Smooth muscle cell (in vitro differentiated cells): ENCODE data around the gene KRAS. TPM values are rescaled to one million over a fixed set of nuclear protein-coding genes. Genes with fewer than 3 reads are reported as not detected.

ENCODE experiments used
- DNase-seq: peaks from one replicate; lab custom pipeline; 2025; ENCODE audit not compliant: unreplicated experiment; lab: John Stamatoyannopoulos, UW
- H2AFZ ChIP-seq: fragments of 200-600 bp; sonication (generic); 2 replicates; pipeline ENCODE4 v1.6.0; 2016; ENCODE audit warnings: antibody characterized with exemption, low read depth, mild to moderate bottlenecking
- H3F3A ChIP-seq: fragments of 200-600 bp; sonication (generic); 2 replicates; pipeline ENCODE4 v1.6.0; 2017; ENCODE audit warnings: antibody characterized with exemption, low read depth
- H3K27ac ChIP-seq: fragments of 200-600 bp; sonication (generic); 2 replicates; pipeline ENCODE4 v1.5.1; 2016; ENCODE audit warnings: low read depth, mild to moderate bottlenecking
- H3K27me3 ChIP-seq: fragments of 200-600 bp; sonication (generic); 2 replicates; pipeline ENCODE4 v1.6.1; 2016; ENCODE audit warnings: low read depth, mild to moderate bottlenecking
- H3K36me3 ChIP-seq: fragments of 200-600 bp; sonication (generic); 2 replicates; pipeline ENCODE4 v1.5.1; 2016; ENCODE audit warnings: low read depth
- H3K4me1 ChIP-seq: fragments of 200-600 bp; sonication (generic); 2 replicates; pipeline ENCODE4 v1.5.1; 2016; ENCODE audit warnings: low read depth
- H3K4me2 ChIP-seq: fragments of 200-600 bp; sonication (generic); 2 replicates; pipeline ENCODE4 v1.6.0; 2016; ENCODE audit warnings: mild to moderate bottlenecking
- H3K4me3 ChIP-seq: fragments of 200-600 bp; sonication (generic); 2 replicates; pipeline ENCODE4 v1.5.1; 2016; ENCODE audit warnings: mild to moderate bottlenecking
- H3K79me2 ChIP-seq: fragments of 200-600 bp; sonication (generic); 2 replicates; pipeline ENCODE4 v1.6.0; 2016; ENCODE audit warnings: low read depth, mild to moderate bottlenecking
- H3K9ac ChIP-seq: fragments of 200-600 bp; sonication (generic); 2 replicates; pipeline ENCODE4 v1.6.0; 2016; ENCODE audit warnings: low read depth
- H3K9me3 ChIP-seq: fragments of 200-600 bp; sonication (generic); replicated peaks from 2 replicates; pipeline ENCODE4 v1.5.1; 2016; ENCODE audit warnings: low read depth
- H4K20me1 ChIP-seq: fragments of 200-600 bp; sonication (generic); 2 replicates; pipeline ENCODE4 v1.6.0; 2016; ENCODE audit warnings: low read depth
- WGBS: methylation state at CpG from one replicate; pipeline ENCODE4 v1.1.7; 2016; ENCODE audit warnings: low lambda C conversion rate; 5-methylcytosine and 5-hydroxymethylcytosine counted together
- polyA plus RNA-seq: library from polyadenylated mRNA; unstranded; fragments of >200 nt; fragmentation: Nextera tagmentation; extraction: Ambion mirVana; gene quantifications from 2 replicates; pipeline ENCODE4 v1.2.1, GENCODE V29; 2016
- total RNA-seq: library from RNA; depleted of rRNA; stranded (reverse); fragments of >200 nt; gene quantifications from 2 replicates; pipeline ENCODE4 v1.2.3, GENCODE V29; 2014
- TF ChIP-seq, protein P1 (sequence below): fragments of 200-600 bp; sonication (generic); IDR thresholded peaks from 2 replicates; pipeline ENCODE4 v1.5.1; 2017; ENCODE audit warnings: borderline replicate concordance, mild to moderate bottlenecking, antibody characterized with exemption; ENCODE audit not compliant: insufficient read depth, poor library complexity, severe bottlenecking

The KRAS gene
- total and polyA plus RNA-seq, 2 experiments from 2014 or later: 15.5 to 17.1 TPM

DNA sequence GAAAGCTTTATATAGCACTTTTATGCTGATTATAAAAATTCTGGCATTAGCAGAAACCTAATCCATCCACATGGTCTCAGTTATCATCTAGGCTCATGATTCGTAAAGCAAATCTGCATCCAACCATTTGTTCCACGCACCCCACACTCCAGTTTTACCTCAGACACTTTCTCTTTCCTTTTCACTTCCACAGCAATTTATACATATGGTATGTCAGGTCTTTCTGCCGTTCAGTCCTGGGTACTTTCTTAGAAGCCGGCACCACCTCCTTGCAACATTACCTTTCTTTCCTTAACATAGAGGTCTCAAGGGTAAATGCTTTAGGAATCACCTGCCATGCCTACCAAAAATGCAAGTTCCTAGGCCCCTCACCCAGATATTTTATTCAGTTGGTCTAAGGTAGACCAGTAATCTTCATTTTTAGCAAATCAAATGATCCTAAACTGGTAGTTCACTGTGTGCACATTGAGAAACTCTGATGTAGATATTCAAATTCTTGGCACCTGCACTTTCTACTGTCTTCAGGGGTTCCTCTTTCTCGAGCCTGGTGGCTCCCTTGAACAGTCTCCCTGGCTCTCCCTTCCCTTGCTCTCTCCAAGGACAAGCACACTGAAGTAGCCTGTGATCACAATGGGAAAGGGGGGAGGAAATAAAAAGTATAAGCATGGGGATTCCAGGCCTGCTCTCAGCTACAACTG lies 2.8 kb upstream of the KRAS start:
- no peak overlapping the region for H3K9ac ChIP-seq
- H3K4me3 ChIP-seq: no peak overlapping the region
- peaks cover 24% of the 10 kb centered on the region for H3F3A ChIP-seq
- peaks cover 18% of the 10 kb centered on the region for H3K79me2 ChIP-seq
- H3K4me2 ChIP-seq: peak overlapping the region; percentile 14
- 86% methylated on average over 5 of the region's 5 CpGs for WGBS
- peaks cover 6% of the 10 kb centered on the region for H3K4me1 ChIP-seq
- H2AFZ ChIP-seq: no peak overlapping the region
- H3K27me3 ChIP-seq: no peaks in the 10 kb centered on the region
- no peak for DNase-seq
- H4K20me1 ChIP-seq: peaks cover 14% of the 10 kb centered on the region
- TF ChIP-seq, protein P1, sequence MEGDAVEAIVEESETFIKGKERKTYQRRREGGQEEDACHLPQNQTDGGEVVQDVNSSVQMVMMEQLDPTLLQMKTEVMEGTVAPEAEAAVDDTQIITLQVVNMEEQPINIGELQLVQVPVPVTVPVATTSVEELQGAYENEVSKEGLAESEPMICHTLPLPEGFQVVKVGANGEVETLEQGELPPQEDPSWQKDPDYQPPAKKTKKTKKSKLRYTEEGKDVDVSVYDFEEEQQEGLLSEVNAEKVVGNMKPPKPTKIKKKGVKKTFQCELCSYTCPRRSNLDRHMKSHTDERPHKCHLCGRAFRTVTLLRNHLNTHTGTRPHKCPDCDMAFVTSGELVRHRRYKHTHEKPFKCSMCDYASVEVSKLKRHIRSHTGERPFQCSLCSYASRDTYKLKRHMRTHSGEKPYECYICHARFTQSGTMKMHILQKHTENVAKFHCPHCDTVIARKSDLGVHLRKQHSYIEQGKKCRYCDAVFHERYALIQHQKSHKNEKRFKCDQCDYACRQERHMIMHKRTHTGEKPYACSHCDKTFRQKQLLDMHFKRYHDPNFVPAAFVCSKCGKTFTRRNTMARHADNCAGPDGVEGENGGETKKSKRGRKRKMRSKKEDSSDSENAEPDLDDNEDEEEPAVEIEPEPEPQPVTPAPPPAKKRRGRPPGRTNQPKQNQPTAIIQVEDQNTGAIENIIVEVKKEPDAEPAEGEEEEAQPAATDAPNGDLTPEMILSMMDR: no peak
- H3K36me3 ChIP-seq: no peaks in the 10 kb centered on the region
- H3K9me3 ChIP-seq: no peaks in the 10 kb centered on the region
- H3K27ac ChIP-seq: peak overlapping the region; percentile 9

DNA sequence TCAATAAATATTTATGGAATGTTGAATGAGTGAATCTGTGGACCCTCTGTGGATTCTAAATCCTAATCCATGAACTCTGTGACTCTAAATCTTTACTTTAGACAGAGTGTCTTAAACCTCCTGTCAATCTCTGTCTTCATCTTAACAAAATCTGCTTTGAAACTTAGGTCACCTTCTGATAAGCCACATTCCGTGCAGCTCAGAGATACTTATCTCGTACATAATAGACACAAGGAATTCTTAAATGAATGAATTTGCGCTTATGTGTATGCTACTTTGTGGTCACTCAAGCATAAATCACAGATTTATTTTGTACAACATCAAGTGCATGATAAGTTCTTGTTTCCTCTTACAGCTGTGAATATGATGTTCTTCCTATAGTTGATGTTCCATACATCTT lies 2.2 kb upstream of the KRAS start:
- H3K9me3 ChIP-seq: no peaks in the 10 kb centered on the region
- TF ChIP-seq, protein P1: no peak
- DNase-seq: no peak
- H2AFZ ChIP-seq: no peak overlapping the region
- peaks cover 24% of the 10 kb centered on the region for H3F3A ChIP-seq
- H3K4me1 ChIP-seq: peaks cover 6% of the 10 kb centered on the region
- H3K9ac ChIP-seq: no peak overlapping the region
- peaks cover 19% of the 10 kb centered on the region for H4K20me1 ChIP-seq
- H3K79me2 ChIP-seq: peaks cover 24% of the 10 kb centered on the region
- WGBS: 76% methylated on average over 3 of the region's 3 CpGs
- no peak overlapping the region for H3K4me3 ChIP-seq
- no peaks in the 10 kb centered on the region for H3K27me3 ChIP-seq
- H3K36me3 ChIP-seq: no peaks in the 10 kb centered on the region
- no peak overlapping the region for H3K4me2 ChIP-seq
- H3K27ac ChIP-seq: no peak overlapping the region

DNA sequence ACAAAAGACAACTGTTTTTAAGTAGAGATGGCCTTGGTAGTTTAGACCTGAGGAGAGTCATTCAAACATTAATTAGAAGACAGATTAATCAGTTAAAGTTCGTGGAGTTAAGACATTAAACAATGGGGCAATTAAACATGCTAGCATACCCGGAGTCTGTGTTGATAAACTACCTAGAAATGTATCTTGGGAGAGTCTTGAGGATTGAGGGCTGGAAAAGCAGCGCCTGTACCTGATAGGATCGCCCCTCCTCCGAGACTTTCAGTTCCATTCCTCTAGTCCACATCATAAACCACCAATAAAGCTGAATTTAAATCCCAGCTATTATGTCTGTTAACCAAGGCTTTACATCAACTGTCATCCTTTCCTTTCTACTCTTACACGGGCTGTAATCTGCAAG lies 1.0 kb upstream of the KRAS start:
- Histone ChIP-seq H3K4me1 (peaks cover 6% of the 10 kb centered on the region), H2AFZ (peak overlapping the region; percentile 67), H3K79me2 (peaks cover 36% of the 10 kb centered on the region), H3K9ac (peak overlapping the region; percentile 87), H3F3A (peaks cover 24% of the 10 kb centered on the region), H3K4me2 (peak overlapping the region; percentile 93), H4K20me1 (peaks cover 29% of the 10 kb centered on the region), H3K27ac (peak overlapping the region; percentile 71), H3K27me3 (no peaks in the 10 kb centered on the region), H3K9me3 (no peaks in the 10 kb centered on the region), H3K36me3 (no peaks in the 10 kb centered on the region), H3K4me3 (peak overlapping the region; percentile 89)
- TF ChIP-seq, protein P1: no peak
- 32% methylated on average over 6 of the region's 6 CpGs for WGBS
- no peak for DNase-seq
